Effector memory CD8-positive, alpha-beta T cell (primary cell): ENCODE measurements around the gene LMAN1L.
A peak's percentile ranks its signal among the peaks of the same experiment; 100 is the strongest.
"Not testable (repeated sequence)": the region's sequence is repeated elsewhere in the genome, so short reads cannot be mapped to it uniquely, and the experiment has no call there.

Source experiments
- ATAC-seq: fragments of 150-1000 bp; cut with Tn5 transposase; replicated peaks from 2 replicates; pipeline ENCODE4 v1.10.0; 2021; ENCODE audit warnings: mild to moderate bottlenecking, moderate library complexity
- DNase-seq, 3 experiments: peaks; one replicate each; pipeline ENCODE4 v3.0.0; 2021
- H3K27ac Mint-ChIP-seq, 2 donors: one replicate each; pipeline ENCODE4 v1.8.0; 2022; ENCODE audit warnings: mild to moderate bottlenecking in 2 of 2, mixed read lengths in 2 of 2, moderate library complexity in 2 of 2
- H3K27me3 Mint-ChIP-seq, 2 donors: one replicate each; pipeline ENCODE4 v1.8.0; 2022; ENCODE audit warnings: mixed read lengths in 2 of 2
- H3K36me3 Mint-ChIP-seq: one replicate; pipeline ENCODE4 v1.8.0; 2022; ENCODE audit warnings: mild to moderate bottlenecking, moderate library complexity, mixed read lengths; ENCODE audit not compliant: insufficient read depth
- H3K4me1 Mint-ChIP-seq, 2 donors: one replicate each; pipeline ENCODE4 v1.8.0; 2022; ENCODE audit warnings: low read depth in 2 of 2, mixed read lengths in 2 of 2
- H3K4me3 Mint-ChIP-seq, 2 donors: one replicate each; pipeline ENCODE4 v1.8.0; 2022; ENCODE audit warnings: mild to moderate bottlenecking in 2 of 2, mixed read lengths in 2 of 2, moderate library complexity in 2 of 2
- H3K9me3 Mint-ChIP-seq, 2 donors: one replicate each; pipeline ENCODE4 v1.8.0; 2022; ENCODE audit warnings: mixed read lengths in 2 of 2

LMAN1L gene

DNA sequence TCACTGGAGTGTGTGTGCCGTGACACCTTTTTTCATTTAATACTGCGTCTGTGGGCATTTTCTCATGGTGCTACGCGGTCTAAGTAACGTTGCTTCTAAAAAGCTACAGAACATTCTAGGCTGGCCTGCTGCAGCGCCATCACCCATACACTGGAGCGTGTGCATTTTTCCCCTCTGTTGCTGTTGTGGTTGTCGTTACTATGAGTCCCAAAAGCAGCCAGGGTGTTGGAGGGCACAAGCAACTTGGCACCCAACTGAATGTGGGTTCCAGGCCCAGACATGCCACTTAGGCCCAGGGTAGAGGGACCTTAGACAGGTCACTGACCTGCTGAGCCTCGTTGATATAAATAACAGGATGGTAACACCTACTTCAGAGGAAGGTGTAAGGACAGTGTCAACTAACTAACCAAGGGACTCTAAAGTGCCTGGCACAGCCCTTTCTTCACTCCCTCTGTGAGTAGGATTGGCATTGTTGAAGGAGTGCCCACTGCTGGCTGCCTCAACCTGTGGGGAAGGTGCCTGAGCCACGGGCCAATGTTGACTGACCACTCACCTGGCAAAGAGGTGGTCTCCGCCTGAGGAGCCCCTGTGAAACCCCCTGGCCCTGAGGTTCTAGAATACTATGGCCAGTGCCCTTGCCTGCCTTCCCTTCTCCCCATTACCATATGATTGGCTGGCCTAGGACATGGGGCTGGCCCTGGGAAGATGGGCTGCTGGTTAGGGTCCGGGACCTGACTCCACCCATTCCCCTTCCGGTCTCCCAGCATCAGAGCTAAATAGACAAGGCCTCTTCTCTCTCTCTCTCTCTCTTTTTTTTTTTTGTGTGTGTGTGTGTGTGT is 27.2 kb upstream of the LMAN1L start:
- H3K36me3 Mint-ChIP-seq, result peaks cover 87% of the 10 kb centered on the region
- H3K4me3 Mint-ChIP-seq, result peak overlapping the region; percentile 80 to 82
- ATAC-seq, result peak; percentile 2
- no peaks in the 10 kb centered on the region for H3K9me3 Mint-ChIP-seq
- H3K27ac Mint-ChIP-seq, result peak overlapping the region; percentile 82 to 90
- peaks cover 73 to 79% of the 10 kb centered on the region in 2 donors for H3K4me1 Mint-ChIP-seq
- peak in 1 of 3 experiments; percentile 37 for DNase-seq
- no peaks in the 10 kb centered on the region for H3K27me3 Mint-ChIP-seq

- ATAC-seq, H3K9me3 Mint-ChIP-seq, H3K27me3 Mint-ChIP-seq, DNase-seq: not testable (repeated sequence)
- Mint-ChIP-seq H3K4me3 (peak overlapping the region; percentile 80 to 82), H3K4me1 (peaks cover 73 to 76% of the 10 kb centered on the region in 2 donors), H3K36me3 (peaks cover 87% of the 10 kb centered on the region), H3K27ac (peak overlapping the region; percentile 82 to 90)
Observed at GRCh38 chr15:74786081-74786480, 26.6 kb upstream of the LMAN1L start.

GRCh38 chr15:74786551-74787165 is 26.0 kb upstream of the LMAN1L start:
- Mint-ChIP-seq H3K4me1 (peaks cover 74 to 76% of the 10 kb centered on the region in 2 donors), H3K27ac (peak overlapping the region; percentile 82 to 90), H3K36me3 (peaks cover 86% of the 10 kb centered on the region), H3K27me3 (no peaks in the 10 kb centered on the region), H3K4me3 (peak overlapping the region; percentile 80 to 82), H3K9me3 (no peaks in the 10 kb centered on the region)
- DNase-seq (no peak), ATAC-seq (no peak)

DNA sequence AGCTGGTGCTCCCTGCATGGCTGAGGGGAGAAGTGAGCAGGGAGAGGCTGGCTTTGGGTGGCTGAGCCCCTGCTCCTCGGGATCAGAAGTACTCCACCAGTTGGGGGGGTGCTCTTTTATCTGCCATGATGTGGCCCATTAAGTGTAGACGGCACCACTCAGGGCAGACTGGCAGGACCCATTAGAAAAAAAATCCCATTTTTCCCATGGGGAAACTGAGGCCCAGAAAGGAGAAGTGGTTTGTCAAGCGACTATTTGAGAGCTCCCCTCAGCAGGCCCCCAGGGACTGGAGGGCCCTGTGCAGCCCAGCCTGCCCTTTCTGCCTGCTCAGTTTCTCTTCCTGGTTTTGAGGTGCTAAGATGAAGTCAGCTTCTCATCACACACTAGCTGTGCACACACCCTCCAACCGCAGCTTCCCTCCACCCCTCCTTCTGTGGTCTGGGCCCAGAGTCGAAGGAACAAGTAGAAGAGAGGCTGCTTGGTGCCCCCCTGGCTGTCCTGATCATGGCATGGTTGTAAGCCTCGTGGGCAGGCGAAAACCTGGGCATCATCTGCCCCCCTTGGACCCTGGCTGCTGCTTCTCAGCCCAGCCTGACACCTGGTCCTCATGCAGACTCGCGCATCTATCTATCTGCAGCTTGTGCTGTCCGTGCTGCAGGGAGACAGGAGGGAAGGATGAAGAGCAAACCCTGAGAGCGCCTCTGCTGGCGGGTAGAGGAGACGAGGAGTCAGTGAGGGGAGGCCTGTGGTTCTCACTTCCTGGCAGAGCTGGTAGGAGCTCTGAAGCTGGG is 25.2 kb upstream of the LMAN1L start:
- peak overlapping the region; percentile 82 to 90 for H3K27ac Mint-ChIP-seq
- peaks cover 81 to 83% of the 10 kb centered on the region in 2 donors for H3K4me1 Mint-ChIP-seq
- ATAC-seq, result peak; percentile 73
- no peaks in the 10 kb centered on the region for H3K9me3 Mint-ChIP-seq
- peak overlapping the region; percentile 80 to 82 for H3K4me3 Mint-ChIP-seq
- H3K36me3 Mint-ChIP-seq, result peaks cover 91% of the 10 kb centered on the region
- no peaks in the 10 kb centered on the region for H3K27me3 Mint-ChIP-seq
- DNase-seq, result peak; percentile 86 to 92 (median 89)

DNA sequence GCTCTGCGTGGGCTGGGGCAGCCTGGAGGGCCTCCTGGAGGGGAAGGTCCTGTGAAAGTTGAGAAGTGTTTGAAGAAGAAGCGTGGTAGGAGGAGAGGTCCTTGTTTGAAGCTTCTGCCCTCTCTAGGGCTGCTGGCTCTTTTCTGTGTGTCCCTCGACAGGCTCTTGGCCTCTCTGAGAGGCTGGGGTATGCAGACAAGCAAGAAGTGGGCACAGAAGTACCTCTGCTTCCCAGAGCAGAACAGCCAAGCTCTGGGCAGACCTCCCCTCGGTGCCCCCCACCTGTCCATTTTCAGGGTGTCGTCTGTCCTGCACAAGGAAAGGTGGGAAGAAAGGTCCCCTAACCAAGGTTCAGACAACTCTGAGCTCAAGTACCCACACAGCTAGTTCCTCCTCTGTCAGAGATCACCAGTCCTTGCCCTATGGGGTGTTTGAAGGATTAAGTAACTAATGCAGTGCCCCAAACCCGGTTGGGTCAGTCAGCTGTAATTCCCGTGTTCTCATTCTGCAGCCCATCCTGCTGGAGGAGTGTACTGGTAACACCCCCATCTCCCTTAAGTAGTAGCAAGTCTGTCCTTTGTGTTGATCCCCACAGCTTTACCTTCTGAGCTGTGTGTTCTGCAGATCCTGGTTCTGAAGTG is 24.5 kb upstream of the LMAN1L start:
- peaks cover 86% of the 10 kb centered on the region for H3K36me3 Mint-ChIP-seq
- no peak for DNase-seq
- H3K27me3 Mint-ChIP-seq, result no peaks in the 10 kb centered on the region
- peaks cover 84 to 85% of the 10 kb centered on the region in 2 donors for H3K4me1 Mint-ChIP-seq
- H3K4me3 Mint-ChIP-seq, result peak overlapping the region; percentile 80 to 82
- H3K27ac Mint-ChIP-seq, result peak overlapping the region; percentile 82 to 90
- H3K9me3 Mint-ChIP-seq, result no peaks in the 10 kb centered on the region
- no peak for ATAC-seq

DNA sequence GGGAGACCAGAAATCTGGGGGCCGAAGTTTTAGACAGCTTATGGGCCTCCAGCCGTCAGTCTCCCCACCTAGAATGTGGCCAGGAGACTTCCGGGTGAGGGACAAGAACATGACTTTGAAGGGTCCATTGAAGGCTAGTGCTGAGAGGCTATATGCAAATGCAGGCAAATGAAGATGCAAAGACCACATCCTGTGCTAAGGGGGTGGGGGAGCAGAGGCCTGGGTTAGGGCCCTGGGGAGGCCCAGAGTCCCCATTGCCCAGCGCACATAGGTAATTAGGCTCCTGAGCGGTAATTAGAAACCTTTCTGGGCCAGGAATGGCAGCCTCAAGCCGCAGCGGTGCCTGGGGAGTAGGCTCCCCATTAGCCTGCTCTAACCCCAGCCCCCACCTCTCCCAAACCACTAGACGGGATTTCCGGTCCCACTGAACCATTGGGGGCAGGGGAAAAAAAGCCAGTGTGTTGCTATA is 23.9 kb upstream of the LMAN1L start:
- H3K4me1 Mint-ChIP-seq, result peaks cover 83 to 84% of the 10 kb centered on the region in 2 donors
- DNase-seq (peak; percentile 56 to 62 (median 58)), ATAC-seq (peak; percentile 29)
- peaks cover 87% of the 10 kb centered on the region for H3K36me3 Mint-ChIP-seq
- H3K9me3 Mint-ChIP-seq, result no peaks in the 10 kb centered on the region
- H3K4me3 Mint-ChIP-seq, result peak overlapping the region; percentile 80 to 82
- H3K27ac Mint-ChIP-seq, result peak overlapping the region; percentile 82 to 90
- H3K27me3 Mint-ChIP-seq, result no peaks in the 10 kb centered on the region

- no peak for ATAC-seq
- H3K9me3 Mint-ChIP-seq, result no peaks in the 10 kb centered on the region
- H3K36me3 Mint-ChIP-seq, result peaks cover 84% of the 10 kb centered on the region
Observed at GRCh38 chr15:74789171-74789631, 23.4 kb upstream of the LMAN1L start.

GRCh38 chr15:74789741-74790079 is 22.9 kb upstream of the LMAN1L start:
- peak overlapping the region; percentile 82 to 90 for H3K27ac Mint-ChIP-seq
- no peaks in the 10 kb centered on the region for H3K27me3 Mint-ChIP-seq
- no peaks in the 10 kb centered on the region for H3K9me3 Mint-ChIP-seq
- H3K4me1 Mint-ChIP-seq, result peaks cover 77 to 82% of the 10 kb centered on the region in 2 donors
- ATAC-seq (no peak), DNase-seq (no peak)
- H3K36me3 Mint-ChIP-seq, result peaks cover 82% of the 10 kb centered on the region
- H3K4me3 Mint-ChIP-seq, result peak overlapping the region; percentile 80 to 82

More at GRCh38 chr15:74789171-74789631, 23.4 kb upstream of the LMAN1L start:
- H3K27me3 Mint-ChIP-seq, result no peaks in the 10 kb centered on the region
- peak overlapping the region; percentile 82 to 90 for H3K27ac Mint-ChIP-seq
- H3K4me1 Mint-ChIP-seq, result peaks cover 79 to 81% of the 10 kb centered on the region in 2 donors
- DNase-seq, result peak in 1 of 3 experiments; percentile 29
- peak overlapping the region; percentile 80 to 82 for H3K4me3 Mint-ChIP-seq

DNA sequence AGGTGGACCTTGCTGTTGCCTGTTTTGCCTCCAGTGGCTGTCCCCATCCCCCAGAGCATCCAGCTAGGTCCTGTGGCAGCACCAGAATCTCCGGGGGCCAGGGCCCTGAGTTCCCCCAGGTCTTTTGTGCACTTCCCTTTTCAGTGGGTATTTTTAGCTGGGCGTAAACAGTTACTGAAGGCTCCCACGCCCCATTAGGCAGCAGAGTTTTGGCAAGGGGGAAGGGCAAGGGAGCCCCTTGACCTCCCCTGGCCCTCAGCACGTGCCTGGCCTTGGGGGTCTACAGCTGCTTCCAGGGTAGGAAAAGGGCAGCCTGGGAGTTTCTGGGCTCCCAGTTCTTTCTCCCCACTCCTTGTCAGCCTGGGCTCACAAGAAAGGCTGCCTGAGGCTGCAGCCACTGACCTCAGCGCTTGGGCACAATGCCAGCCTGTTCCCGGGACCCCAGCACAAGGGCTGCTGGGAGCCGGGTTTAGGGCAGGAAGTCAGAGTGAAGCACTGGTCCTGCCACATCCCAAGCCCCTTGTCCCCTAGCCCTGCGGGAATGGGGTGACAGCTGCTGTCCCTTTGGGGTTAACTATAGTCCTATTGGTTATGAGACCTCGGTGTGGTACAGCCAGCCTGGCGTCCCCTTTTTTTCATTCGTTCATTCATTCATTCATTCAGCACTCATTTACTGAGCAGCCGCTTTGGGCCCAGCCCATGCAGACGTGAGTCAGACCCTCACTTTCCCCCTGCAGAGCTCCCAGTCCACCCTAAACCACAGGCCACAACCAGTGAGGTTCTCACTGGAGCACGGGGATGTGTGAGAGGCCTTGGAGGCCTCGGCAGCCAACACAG is 22.3 kb upstream of the LMAN1L start:
- no peaks in the 10 kb centered on the region for H3K9me3 Mint-ChIP-seq
- peak overlapping the region; percentile 80 to 82 for H3K4me3 Mint-ChIP-seq
- H3K36me3 Mint-ChIP-seq, result peaks cover 82% of the 10 kb centered on the region
- ATAC-seq, result no peak
- peak overlapping the region; percentile 82 to 94 for H3K27ac Mint-ChIP-seq
- H3K4me1 Mint-ChIP-seq, result peaks cover 76 to 82% of the 10 kb centered on the region in 2 donors
- no peaks in the 10 kb centered on the region for H3K27me3 Mint-ChIP-seq
- no peak for DNase-seq

DNA sequence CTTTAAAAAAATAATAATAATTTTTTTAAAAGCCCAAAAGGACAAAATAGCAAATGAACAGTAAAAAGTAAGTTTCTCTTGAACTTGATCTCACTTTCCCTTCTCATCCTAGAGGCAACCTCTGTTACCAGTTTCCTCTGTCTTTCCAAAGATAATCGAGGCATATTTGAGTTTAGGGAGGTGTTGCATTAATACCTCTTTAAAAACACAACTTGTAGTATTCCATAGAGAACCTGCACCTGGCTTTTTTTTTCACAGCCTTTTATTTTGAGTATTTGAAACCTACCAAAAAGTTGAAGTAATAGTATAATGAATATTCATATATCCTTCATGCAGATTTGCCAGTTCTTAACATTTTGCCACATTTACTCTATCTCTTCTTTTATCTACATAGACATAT is 21.6 kb upstream of the LMAN1L start:
- Mint-ChIP-seq H3K9me3 (no peaks in the 10 kb centered on the region), H3K4me3 (peak overlapping the region; percentile 80 to 82), H3K27me3 (no peaks in the 10 kb centered on the region), H3K4me1 (peaks cover 75 to 80% of the 10 kb centered on the region in 2 donors), H3K27ac (peak overlapping the region; percentile 94 to 96), H3K36me3 (peaks cover 80% of the 10 kb centered on the region)
- DNase-seq (no peak), ATAC-seq (no peak)

DNA sequence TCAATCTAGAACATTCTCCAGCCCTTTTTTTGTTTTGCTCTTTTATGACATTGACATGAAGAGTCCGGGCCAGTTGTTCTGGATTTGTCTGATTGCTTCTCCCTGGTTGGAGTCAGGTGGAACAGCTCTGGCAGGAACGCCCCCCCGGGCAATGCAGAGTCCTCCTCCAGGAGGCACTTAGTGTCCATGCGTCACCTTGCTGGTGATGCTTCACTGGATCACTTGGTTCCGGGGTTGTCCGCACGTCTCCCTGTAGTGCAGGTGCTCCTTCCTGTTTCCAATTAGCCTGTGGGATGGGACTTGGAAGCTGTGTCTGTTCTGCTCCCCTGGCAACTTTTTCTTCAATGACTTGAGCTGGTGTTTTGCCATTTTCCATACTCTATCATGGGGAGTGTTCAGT is 21.0 kb upstream of the LMAN1L start:
- Mint-ChIP-seq H3K4me3 (peak overlapping the region; percentile 80 to 82), H3K27me3 (no peaks in the 10 kb centered on the region), H3K36me3 (peaks cover 80% of the 10 kb centered on the region)

More for the DNA sequence above, 21.0 kb upstream of the LMAN1L start:
- peaks cover 75 to 82% of the 10 kb centered on the region in 2 donors for H3K4me1 Mint-ChIP-seq
- ATAC-seq (no peak), DNase-seq (no peak)
- no peaks in the 10 kb centered on the region for H3K9me3 Mint-ChIP-seq
- H3K27ac Mint-ChIP-seq, result peak overlapping the region; percentile 94 to 96
